GM12865 (cell line): Measurements from ENCODE around the gene SLC6A18.
A peak's percentile ranks its signal among the peaks of the same experiment; 100 is the strongest.

Experiments
- DNase-seq: peaks from one replicate; pipeline ENCODE4 v3.0.0; 2010; ENCODE audit warnings: low read depth
- H3K4me3 ChIP-seq: 2 replicates; pipeline ENCODE4 v1.5.1; 2011; ENCODE audit warnings: mild to moderate bottlenecking, low read depth, low read length, control low read depth
- TF ChIP-seq, protein P1 (sequence below): IDR thresholded peaks from 2 replicates; pipeline ENCODE4 v1.5.1; 2011; ENCODE audit warnings: low read length, control low read depth, low read depth, inconsistent platforms; ENCODE audit not compliant: insufficient read depth; ENCODE audit errors: missing control alignments

The SLC6A18 gene

DNA sequence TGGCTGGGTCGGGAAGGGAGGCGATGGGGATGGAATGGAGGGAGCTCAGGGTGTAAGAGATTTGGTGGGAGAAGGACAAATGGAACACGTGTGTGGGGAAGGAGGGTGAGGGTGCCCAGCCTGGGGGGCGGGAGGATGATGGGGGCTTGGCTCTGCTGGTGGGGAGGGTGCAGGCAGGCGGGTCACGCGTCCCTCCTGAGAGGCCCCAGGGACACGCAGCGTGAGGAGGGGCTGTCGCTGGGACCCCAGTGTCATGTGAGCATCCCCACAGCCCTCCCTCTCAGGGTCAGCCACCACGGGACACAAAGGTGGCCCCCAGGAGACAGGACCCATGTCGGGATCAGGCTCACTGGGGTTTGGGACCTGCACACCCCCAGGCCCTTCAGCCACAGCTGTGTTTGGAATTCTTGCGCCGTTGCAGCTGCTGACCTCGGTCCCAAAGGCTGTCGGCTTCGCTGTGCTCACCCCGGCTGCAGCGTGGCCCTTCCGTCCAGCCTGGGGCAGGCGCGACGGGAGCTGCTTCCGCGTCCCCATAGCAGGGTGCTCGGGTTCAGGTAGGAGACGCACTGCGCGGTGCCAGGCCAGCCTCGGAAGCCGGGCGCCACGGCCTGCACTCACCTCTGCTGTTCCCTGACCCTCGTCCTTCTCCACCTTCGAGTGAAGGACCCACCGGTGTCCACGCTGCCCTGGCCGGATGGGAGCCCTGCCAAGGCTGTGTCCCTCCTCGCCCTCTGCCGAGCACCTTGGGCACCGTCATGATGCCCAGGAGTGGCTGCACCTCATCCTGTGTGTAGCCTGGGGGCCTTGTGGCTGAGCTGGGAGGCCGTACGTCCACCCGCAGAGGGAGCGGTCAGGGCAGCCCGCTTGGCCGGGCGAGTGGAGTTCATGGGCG is 18.4 kb upstream of the SLC6A18 start:
- TF ChIP-seq, protein P1, sequence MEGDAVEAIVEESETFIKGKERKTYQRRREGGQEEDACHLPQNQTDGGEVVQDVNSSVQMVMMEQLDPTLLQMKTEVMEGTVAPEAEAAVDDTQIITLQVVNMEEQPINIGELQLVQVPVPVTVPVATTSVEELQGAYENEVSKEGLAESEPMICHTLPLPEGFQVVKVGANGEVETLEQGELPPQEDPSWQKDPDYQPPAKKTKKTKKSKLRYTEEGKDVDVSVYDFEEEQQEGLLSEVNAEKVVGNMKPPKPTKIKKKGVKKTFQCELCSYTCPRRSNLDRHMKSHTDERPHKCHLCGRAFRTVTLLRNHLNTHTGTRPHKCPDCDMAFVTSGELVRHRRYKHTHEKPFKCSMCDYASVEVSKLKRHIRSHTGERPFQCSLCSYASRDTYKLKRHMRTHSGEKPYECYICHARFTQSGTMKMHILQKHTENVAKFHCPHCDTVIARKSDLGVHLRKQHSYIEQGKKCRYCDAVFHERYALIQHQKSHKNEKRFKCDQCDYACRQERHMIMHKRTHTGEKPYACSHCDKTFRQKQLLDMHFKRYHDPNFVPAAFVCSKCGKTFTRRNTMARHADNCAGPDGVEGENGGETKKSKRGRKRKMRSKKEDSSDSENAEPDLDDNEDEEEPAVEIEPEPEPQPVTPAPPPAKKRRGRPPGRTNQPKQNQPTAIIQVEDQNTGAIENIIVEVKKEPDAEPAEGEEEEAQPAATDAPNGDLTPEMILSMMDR = no peak
- no peak for DNase-seq
- H3K4me3 ChIP-seq = no peak overlapping the region

DNA sequence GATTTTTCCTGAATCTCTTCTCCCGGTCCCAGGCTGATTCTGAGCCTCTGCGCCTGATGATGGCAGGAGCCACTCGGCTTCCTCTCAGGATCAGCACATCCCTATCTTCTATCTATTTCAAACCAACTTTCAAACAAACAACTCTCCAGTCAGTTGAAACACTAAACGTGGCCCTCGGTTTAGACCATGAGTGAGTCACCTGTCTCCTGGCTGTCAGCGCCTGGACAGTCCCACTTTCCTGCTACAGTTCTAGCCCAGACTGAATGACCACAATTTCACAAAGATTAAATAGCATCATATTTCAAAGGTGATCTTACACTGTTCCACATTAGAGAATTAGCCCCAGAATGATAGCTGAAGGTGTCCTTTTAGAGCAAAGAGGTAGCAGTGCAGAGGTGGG is 17.6 kb upstream of the SLC6A18 start:
- TF ChIP-seq, protein P1 = no peak
- H3K4me3 ChIP-seq = no peak overlapping the region
- DNase-seq = no peak

DNA sequence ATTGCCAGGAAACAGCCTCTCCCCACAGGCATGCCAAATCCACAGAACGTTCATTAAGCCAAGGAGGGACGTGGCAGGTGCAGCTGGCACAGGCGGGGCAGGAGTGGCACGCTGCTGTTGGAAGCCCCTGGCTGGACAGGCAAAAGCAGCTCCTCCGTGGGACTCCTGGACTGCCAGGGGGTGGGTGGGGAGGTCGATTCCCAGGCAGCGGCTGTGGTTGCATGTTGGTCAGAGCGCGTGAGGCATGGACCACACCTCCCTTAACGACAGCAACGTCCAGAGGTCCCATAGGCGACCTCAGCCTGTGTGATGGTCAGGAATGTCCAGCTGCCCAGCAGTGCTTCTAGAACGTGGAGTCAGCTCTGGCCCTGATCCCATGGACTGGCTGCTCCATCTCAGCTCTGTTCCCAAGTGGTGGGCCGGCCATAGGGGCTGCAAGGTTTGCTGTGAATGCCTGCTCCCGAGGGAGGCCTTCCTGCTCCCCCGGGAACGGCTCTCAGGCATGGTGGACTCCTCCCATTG is 16.9 kb upstream of the SLC6A18 start:
- H3K4me3 ChIP-seq = no peak overlapping the region
- no peak for DNase-seq
- TF ChIP-seq, protein P1 = no peak

DNA sequence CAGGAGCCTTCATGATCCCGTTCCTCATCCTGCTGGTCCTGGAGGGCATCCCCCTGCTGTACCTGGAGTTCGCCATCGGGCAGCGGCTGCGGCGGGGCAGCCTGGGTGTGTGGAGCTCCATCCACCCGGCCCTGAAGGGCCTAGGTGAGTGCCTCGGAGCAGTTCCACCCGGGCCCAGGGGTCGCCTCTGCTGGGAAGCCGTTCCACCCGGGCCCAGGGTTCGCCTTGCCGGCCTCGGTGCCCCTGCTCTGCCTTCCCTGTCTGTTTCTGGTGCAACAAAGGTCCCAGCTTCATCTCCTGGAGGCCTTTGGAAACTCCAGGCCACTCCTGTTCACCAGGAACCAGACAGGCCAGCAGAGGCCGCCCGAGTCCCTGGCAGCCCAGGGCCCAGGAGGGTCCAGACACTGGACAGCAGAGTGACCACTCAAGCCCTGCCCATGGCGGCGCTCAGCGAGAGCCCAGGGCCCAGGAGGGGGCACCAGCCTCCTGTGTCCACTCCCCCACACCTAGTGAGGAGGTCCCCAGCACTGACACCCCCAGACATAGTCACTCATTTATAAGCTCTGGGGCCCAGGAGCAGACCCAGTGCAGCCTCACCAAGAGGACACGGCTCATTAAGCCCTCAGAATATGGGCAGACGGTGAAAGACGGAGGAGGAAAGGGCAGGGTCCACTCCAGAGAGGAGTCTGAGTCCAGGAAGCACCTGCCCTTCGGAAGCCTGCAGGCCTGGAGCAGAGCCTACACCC is 16.3 kb upstream of the SLC6A18 start:
- no peak for DNase-seq
- H3K4me3 ChIP-seq = no peak overlapping the region
- TF ChIP-seq, protein P1 = peak; percentile 10

DNA sequence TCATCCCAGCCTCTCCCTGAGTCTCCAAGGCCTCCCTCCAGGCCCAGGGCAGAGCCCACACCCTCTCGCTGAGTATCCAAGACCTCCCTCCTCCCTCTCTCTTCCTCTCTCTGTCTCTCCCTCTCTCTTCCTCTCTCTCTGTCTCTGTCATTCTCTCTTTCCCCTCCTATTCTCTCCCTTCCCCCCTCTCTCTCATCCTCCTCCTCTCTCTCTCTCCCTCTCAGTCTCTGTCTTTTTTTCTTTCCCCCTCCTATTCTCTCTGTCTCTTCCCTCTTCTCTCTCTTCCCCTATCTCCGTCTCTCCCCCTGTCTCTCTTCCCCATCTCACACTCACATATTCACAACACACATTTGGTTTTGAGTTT is 15.7 kb upstream of the SLC6A18 start:
- H3K4me3 ChIP-seq = no peak overlapping the region
- TF ChIP-seq, protein P1 = no peak
- DNase-seq = no peak

DNA sequence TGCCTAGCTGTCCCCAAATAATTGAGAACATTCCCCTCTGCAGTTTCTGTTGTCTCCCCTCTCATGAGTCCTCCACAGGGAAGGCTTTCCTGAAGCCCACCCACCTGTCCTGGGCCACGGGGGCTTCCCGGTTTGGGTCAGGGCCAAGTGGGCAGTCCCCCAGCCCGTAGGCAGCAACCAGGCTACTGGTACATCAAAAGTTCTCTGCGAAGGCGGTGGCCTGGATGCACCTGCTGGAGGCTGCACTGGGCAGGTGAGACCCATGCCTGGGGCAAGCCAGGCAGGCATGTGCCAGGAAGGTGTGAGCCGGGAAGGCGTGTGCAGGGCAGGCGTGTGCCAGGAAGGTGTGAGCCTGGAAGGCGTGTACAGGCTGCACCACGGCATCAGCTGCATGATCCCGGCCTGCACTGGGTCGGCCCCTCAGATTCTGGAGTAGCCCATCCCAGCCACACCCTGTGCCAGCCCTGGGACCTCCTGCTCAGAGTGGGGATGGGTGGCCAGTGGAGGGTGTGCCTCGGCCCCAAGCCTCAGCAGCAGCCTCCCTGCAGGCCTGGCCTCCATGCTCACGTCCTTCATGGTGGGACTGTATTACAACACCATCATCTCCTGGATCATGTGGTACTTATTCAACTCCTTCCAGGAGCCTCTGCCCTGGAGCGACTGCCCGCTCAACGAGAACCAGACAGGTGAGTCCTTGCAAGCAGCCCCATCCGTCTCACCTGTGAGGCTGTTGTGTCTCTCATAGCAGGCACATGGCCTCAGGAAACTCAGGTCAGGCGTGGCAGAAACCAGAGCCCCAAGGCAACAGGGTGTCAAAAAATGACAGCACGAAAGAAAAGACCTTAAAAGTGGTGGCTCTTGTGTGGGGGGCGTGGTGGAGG is 15.0 kb upstream of the SLC6A18 start:
- TF ChIP-seq, protein P1 = no peak
- no peak overlapping the region for H3K4me3 ChIP-seq
- no peak for DNase-seq
